Hepatocyte (in vitro differentiated cells): ENCODE results near the gene GDPD5.

Source experiments
- EZH2 ChIP-seq: fragments of 200-600 bp; sonication (generic); IDR thresholded peaks from 2 replicates; pipeline ENCODE4 v1.6.1; 2016; ENCODE audit warnings: antibody characterized with exemption, mild to moderate bottlenecking, borderline replicate concordance
- TF ChIP-seq, protein P1 (sequence below): fragments of 200-600 bp; sonication (generic); IDR thresholded peaks from 2 replicates; pipeline ENCODE4 v1.5.1; 2016; ENCODE audit warnings: antibody characterized with exemption, mild to moderate bottlenecking; ENCODE audit not compliant: poor library complexity

GRCh38 chr11:75386942-75387630, 138.7 kb downstream of the GDPD5 start:
- TF ChIP-seq, protein P1, sequence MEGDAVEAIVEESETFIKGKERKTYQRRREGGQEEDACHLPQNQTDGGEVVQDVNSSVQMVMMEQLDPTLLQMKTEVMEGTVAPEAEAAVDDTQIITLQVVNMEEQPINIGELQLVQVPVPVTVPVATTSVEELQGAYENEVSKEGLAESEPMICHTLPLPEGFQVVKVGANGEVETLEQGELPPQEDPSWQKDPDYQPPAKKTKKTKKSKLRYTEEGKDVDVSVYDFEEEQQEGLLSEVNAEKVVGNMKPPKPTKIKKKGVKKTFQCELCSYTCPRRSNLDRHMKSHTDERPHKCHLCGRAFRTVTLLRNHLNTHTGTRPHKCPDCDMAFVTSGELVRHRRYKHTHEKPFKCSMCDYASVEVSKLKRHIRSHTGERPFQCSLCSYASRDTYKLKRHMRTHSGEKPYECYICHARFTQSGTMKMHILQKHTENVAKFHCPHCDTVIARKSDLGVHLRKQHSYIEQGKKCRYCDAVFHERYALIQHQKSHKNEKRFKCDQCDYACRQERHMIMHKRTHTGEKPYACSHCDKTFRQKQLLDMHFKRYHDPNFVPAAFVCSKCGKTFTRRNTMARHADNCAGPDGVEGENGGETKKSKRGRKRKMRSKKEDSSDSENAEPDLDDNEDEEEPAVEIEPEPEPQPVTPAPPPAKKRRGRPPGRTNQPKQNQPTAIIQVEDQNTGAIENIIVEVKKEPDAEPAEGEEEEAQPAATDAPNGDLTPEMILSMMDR: no peak
- TF ChIP-seq EZH2: no peak
